ENCODE results near the gene FARS2.

DNA sequence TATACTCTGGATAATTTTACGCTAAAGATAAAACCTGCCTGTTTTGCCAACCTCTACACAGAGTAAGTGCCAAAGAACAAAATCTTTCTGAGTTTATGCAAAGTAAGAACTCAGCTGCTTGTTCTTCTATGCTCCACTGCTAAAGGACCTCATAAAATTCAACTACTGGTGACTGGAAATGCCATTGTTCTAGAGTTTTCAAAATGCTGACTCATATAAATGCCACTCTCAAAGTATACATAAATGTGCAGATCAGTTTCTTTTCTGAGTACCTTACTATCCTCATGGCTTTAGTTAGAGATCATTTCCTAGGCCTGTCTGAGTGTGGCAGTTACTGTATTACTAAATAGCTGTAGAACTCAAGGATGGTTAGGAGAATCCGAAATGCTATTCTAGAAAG is 46.2 kb upstream of the FARS2 start:
- TF ChIP-seq, protein P1, sequence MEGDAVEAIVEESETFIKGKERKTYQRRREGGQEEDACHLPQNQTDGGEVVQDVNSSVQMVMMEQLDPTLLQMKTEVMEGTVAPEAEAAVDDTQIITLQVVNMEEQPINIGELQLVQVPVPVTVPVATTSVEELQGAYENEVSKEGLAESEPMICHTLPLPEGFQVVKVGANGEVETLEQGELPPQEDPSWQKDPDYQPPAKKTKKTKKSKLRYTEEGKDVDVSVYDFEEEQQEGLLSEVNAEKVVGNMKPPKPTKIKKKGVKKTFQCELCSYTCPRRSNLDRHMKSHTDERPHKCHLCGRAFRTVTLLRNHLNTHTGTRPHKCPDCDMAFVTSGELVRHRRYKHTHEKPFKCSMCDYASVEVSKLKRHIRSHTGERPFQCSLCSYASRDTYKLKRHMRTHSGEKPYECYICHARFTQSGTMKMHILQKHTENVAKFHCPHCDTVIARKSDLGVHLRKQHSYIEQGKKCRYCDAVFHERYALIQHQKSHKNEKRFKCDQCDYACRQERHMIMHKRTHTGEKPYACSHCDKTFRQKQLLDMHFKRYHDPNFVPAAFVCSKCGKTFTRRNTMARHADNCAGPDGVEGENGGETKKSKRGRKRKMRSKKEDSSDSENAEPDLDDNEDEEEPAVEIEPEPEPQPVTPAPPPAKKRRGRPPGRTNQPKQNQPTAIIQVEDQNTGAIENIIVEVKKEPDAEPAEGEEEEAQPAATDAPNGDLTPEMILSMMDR (conservative IDR thresholded peaks at IDR 0.05): no peak
- TF ChIP-seq ZFX (IDR thresholded peaks at IDR 0.05): no peak
